Measurements from ENCODE around the gene PDE1A. TPM values are rescaled to one million over a fixed set of nuclear protein-coding genes. Genes with fewer than 3 reads are reported as not detected.

PDE1A gene
- total and polyA plus RNA-seq, 4 donors, result 0.64 to 5.2 (median 1.7) TPM

- Histone ChIP-seq H3K36me3 (ENCODE audit: control insufficient read depth in 4 of 4, insufficient read depth in 3 of 4, low read depth in 1 of 4, low read length in 3 of 4) (no peaks in the 10 kb centered on the region), H3K27me3 (ENCODE audit: control insufficient read depth in 4 of 4, insufficient read depth in 4 of 4, low read length in 3 of 4) (no peaks in the 10 kb centered on the region), H3K9ac (ENCODE audit: low read depth in 1 of 2, low read length in 2 of 2) (no peak overlapping the region), H3K27ac (ENCODE audit: low read depth in 1 of 2, low read length in 2 of 2) (no peak overlapping the region), H3K9me3 (ENCODE audit: control insufficient read depth in 4 of 4, low read length in 3 of 4) (peaks cover 0 to 2% (median 0%) of the 10 kb centered on the region in 4 donors), H3K4me1 (ENCODE audit: control insufficient read depth in 4 of 4, insufficient read depth in 4 of 4, low read length in 3 of 4) (no peaks in the 10 kb centered on the region), H3K4me3 (ENCODE audit: low read depth in 1 of 3, low read length in 3 of 3) (no peak overlapping the region)
- WGBS, result 51% methylated on average over 2 of the region's 2 CpGs
- TF ChIP-seq YY1 (IDR thresholded peaks at IDR 0.05), result no peak
- TF ChIP-seq HNF4A (conservative IDR thresholded peaks at IDR 0.05), result no peak
- TF ChIP-seq, protein P1, sequence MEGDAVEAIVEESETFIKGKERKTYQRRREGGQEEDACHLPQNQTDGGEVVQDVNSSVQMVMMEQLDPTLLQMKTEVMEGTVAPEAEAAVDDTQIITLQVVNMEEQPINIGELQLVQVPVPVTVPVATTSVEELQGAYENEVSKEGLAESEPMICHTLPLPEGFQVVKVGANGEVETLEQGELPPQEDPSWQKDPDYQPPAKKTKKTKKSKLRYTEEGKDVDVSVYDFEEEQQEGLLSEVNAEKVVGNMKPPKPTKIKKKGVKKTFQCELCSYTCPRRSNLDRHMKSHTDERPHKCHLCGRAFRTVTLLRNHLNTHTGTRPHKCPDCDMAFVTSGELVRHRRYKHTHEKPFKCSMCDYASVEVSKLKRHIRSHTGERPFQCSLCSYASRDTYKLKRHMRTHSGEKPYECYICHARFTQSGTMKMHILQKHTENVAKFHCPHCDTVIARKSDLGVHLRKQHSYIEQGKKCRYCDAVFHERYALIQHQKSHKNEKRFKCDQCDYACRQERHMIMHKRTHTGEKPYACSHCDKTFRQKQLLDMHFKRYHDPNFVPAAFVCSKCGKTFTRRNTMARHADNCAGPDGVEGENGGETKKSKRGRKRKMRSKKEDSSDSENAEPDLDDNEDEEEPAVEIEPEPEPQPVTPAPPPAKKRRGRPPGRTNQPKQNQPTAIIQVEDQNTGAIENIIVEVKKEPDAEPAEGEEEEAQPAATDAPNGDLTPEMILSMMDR (IDR thresholded peaks at IDR 0.05; ENCODE audit: low read depth, low read length, missing input control), result no peak
- no peak for TF ChIP-seq NR2F2 (IDR thresholded peaks at IDR 0.05)
- TF ChIP-seq JUND (IDR thresholded peaks at IDR 0.05), result no peak
- no peak for TF ChIP-seq ZBTB33 (IDR thresholded peaks at IDR 0.05)
- no peak for TF ChIP-seq FOXA1 (IDR thresholded peaks at IDR 0.05)
- TF ChIP-seq, protein P2, sequence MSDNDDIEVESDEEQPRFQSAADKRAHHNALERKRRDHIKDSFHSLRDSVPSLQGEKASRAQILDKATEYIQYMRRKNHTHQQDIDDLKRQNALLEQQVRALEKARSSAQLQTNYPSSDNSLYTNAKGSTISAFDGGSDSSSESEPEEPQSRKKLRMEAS (IDR thresholded peaks at IDR 0.05), result no peak
- TF ChIP-seq GABPA (IDR thresholded peaks at IDR 0.05 in 1 of 2, conservative IDR thresholded peaks at IDR 0.05 in 1 of 2), result no peak
- no peak for TF ChIP-seq EGR1 (IDR thresholded peaks at IDR 0.05; ENCODE audit: low read depth in 2 of 2)
- TF ChIP-seq REST (IDR thresholded peaks at IDR 0.05), result no peak
- no peak for DNase-seq (ENCODE audit: low spot score)
Measured at GRCh38 chr2:182302972-182303371, 123.9 kb downstream of the PDE1A start.

DNA sequence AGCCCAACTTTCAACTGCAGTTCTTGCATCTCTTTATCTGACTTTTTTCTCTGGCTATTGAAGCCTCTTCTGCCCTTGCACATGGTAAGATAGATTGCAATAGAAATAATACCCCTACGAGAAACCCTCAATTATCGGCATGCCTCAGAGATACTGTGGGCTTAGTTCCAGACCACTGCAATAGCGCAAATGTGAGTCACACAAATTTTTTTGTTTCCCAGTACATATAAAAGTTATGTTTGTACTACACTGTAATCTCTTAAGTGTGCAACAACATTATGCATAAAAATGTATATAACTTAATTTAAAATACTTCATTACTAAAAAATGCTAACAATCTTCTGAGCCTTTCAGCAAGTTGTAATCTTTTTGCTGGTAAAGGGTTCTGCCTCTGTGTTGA lies 124.7 kb downstream of the PDE1A start:
- WGBS, result 83% methylated on average over 3 of the region's 3 CpGs
- H3K36me3 ChIP-seq (ENCODE audit: control insufficient read depth in 4 of 4, insufficient read depth in 3 of 4, low read depth in 1 of 4, low read length in 3 of 4), result no peaks in the 10 kb centered on the region

More for the DNA sequence above, 124.7 kb downstream of the PDE1A start:
- H3K9ac ChIP-seq (ENCODE audit: low read depth in 1 of 2, low read length in 2 of 2), result no peak overlapping the region
- TF ChIP-seq FOXA2 (IDR thresholded peaks at IDR 0.05) (no peak), YY1 (IDR thresholded peaks at IDR 0.05) (no peak), FOXA1 (IDR thresholded peaks at IDR 0.05) (no peak), NR2F2 (IDR thresholded peaks at IDR 0.05) (no peak)
- TF ChIP-seq, protein P3, sequence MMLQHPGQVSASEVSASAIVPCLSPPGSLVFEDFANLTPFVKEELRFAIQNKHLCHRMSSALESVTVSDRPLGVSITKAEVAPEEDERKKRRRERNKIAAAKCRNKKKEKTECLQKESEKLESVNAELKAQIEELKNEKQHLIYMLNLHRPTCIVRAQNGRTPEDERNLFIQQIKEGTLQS (IDR thresholded peaks at IDR 0.05), result no peak
- TF ChIP-seq, protein P1 (IDR thresholded peaks at IDR 0.05; ENCODE audit: low read depth, low read length, missing input control), result no peak
- no peaks in the 10 kb centered on the region for H3K4me1 ChIP-seq (ENCODE audit: control insufficient read depth in 4 of 4, insufficient read depth in 4 of 4, low read length in 3 of 4)
- H3K27me3 ChIP-seq (ENCODE audit: control insufficient read depth in 4 of 4, insufficient read depth in 4 of 4, low read length in 3 of 4), result no peaks in the 10 kb centered on the region
- H3K27ac ChIP-seq (ENCODE audit: low read depth in 1 of 2, low read length in 2 of 2), result no peak overlapping the region
- H3K9me3 ChIP-seq (ENCODE audit: control insufficient read depth in 4 of 4, low read length in 3 of 4), result peaks cover 0 to 2% (median 0%) of the 10 kb centered on the region in 4 donors
- no peak for DNase-seq (ENCODE audit: low spot score)
- H3K4me3 ChIP-seq (ENCODE audit: low read depth in 1 of 3, low read length in 3 of 3), result no peak overlapping the region
